ENCODE results near the gene SST.

DNA sequence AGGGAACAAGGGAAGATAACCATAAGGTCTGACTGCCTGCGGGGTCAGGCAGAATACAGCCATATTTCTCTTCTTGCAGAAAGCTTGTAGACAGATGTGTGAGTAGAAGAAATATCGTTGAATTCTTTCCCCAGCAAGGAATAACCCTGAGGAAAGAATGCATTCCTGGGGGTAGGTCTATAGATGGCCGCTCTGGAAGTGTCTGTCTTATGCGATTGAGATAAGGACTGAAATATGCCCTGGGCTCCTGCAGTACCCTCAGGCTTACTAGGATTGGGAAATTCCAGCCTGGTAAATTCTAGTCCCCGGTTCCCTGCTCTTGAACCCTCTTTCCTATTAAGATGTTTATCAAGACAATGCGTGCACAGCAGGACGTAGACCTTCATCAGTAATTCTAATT lies 15.8 kb upstream of the SST start:
- TF ChIP-seq, protein P1, sequence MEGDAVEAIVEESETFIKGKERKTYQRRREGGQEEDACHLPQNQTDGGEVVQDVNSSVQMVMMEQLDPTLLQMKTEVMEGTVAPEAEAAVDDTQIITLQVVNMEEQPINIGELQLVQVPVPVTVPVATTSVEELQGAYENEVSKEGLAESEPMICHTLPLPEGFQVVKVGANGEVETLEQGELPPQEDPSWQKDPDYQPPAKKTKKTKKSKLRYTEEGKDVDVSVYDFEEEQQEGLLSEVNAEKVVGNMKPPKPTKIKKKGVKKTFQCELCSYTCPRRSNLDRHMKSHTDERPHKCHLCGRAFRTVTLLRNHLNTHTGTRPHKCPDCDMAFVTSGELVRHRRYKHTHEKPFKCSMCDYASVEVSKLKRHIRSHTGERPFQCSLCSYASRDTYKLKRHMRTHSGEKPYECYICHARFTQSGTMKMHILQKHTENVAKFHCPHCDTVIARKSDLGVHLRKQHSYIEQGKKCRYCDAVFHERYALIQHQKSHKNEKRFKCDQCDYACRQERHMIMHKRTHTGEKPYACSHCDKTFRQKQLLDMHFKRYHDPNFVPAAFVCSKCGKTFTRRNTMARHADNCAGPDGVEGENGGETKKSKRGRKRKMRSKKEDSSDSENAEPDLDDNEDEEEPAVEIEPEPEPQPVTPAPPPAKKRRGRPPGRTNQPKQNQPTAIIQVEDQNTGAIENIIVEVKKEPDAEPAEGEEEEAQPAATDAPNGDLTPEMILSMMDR (conservative IDR thresholded peaks at IDR 0.05) = no peak
- no peak for TF ChIP-seq ZFX (IDR thresholded peaks at IDR 0.05)
